Ovary (tissue), 10 donors: ENCODE data around the gene TUBB4B. TPM values are rescaled to one million over a fixed set of nuclear protein-coding genes. Genes with fewer than 3 reads are reported as not detected.

Source experiments
- DNase-seq, 5 donors: peaks; one replicate each; pipeline ENCODE4 v3.0.0-alpha.2; 2019 to 2020
- H3K27ac ChIP-seq, 2 donors: fragments of 200-600 bp; one replicate each; pipeline versions ENCODE4 v1.5.1 to v1.8.0; 2019 to 2022
- H3K27me3 ChIP-seq: fragments of 200-600 bp; one replicate; pipeline ENCODE4 v1.8.0; 2022
- H3K36me3 ChIP-seq: fragments of 200-600 bp; sonication (generic); one replicate; pipeline ENCODE4 v1.5.1; 2019
- H3K4me1 ChIP-seq: one replicate; pipeline ENCODE4 v1.8.1; 2013; ENCODE audit warnings: mild to moderate bottlenecking, moderate library complexity; ENCODE audit not compliant: insufficient read depth
- H3K4me3 ChIP-seq: fragments of 200-600 bp; sonication (generic); one replicate; pipeline ENCODE4 v1.5.1; 2017
- H3K9me3 ChIP-seq, 2 donors: fragments of 200-600 bp in 1 of 2; sonication (generic) in 1 of 2; one replicate each; pipeline versions ENCODE4 v1.5.1 to v1.8.1; 2013 to 2019; ENCODE audit warnings: mild to moderate bottlenecking in 1 of 2, moderate library complexity in 1 of 2
- EP300 ChIP-seq: sonication (generic); formaldehyde crosslinking; IDR thresholded peaks from one replicate; pipeline ENCODE4 v1.6.1; 2017; ENCODE audit warnings: antibody characterized with exemption
- POLR2A ChIP-seq: fragments of 450-650 bp; IDR thresholded peaks from one replicate; pipeline ENCODE4 v1.6.1; 2017; ENCODE audit warnings: antibody characterized with exemption, mild to moderate bottlenecking, moderate library complexity
- WGBS, 3 donors: extraction: QIAGEN DNeasy Blood & Tissue Kit in 1 of 3; methylation state at CpG; one replicate each; pipeline versions ENCODE4 v1.1.5 to v1.1.7; 2013 to 2017; 5-methylcytosine and 5-hydroxymethylcytosine counted together
- intact Hi-C, 4 donors: fragments of 100-400 bp; cut with DNase I; formaldehyde crosslinking; loops; one replicate each; pipeline versions ENCODE4 v1.11.0 to v1.15.1; 2022 to 2023
- long read RNA-seq, 3 donors: library from polyadenylated mRNA in 2 of 3; unstranded in 2 of 3; transcript quantifications; one replicate each; pipeline ENCODE4 v2.0.0 and lab custom pipeline, GENCODE V29; 2021 to 2026
- polyA plus RNA-seq, 2 donors: library from polyadenylated mRNA; stranded (reverse); fragments of 200-250 nt in 1 of 2; fragments of 350-450 nt in 1 of 2; fragmentation: Illumina TruSeq in 1 of 2; extraction: RNeasy Lipid Tissue Mini Kit (QIAGEN cat#74804) in 1 of 2; gene quantifications; one replicate each; pipeline ENCODE4 v1.2.3, GENCODE V29; 2013 to 2014
- total RNA-seq, 7 donors: library from RNA; depleted of rRNA in 2 of 7; stranded (reverse); fragments of >200 nt in 2 of 7; fragmentation: NEBNext Ultra II Directional in 3 of 7; extraction: Animal tissue kit (Norgen Biotek cat#: 25700) in 3 of 7; gene quantifications; one replicate each; pipeline versions ENCODE4 v1.1.0 to v1.2.4, GENCODE V29; 2016 to 2023
- TF ChIP-seq, protein P1 (sequence below), 3 donors: fragments of 450-650 bp in 2 of 3; fragments of 200-600 bp in 1 of 3; IDR thresholded peaks; one replicate each; pipeline versions ENCODE4 v1.5.1 to v1.8.0; 2016 to 2022; ENCODE audit warnings: antibody characterized with exemption in 3 of 3, mild to moderate bottlenecking in 1 of 3
- donor health status: DM: no; HTN: no; CAD: no; lungs with moderate emphysema.
- donor health status: DM: no; HTN: no; CAD: no.
- donor health status: Bipolar disorder and iron deficiency.
- donor health status: DM: yes; HTN: yes; CAD: no.
- donor health status: DM: no; HTN: no; CAD: no.
- donor health status: DM: yes; HTN: yes; CAD: no.

TUBB4B gene
- total RNA-seq (100 to 1,000 TPM in 6 of 7 donors, 10 to 100 TPM in 1; 88.0 to 234 (median 175) TPM), polyA plus RNA-seq (10 to 100 TPM; 62.8 to 88.6 TPM)
- long read RNA-seq, donor 1, transcript TUBB4B-201 (4 exons, 1,637 nt), result major isoform, 608 of 687 reads
- long read RNA-seq, donor 1, partial matches to known transcripts, result 76 of 687 reads
- long read RNA-seq, donor 1, other reads (novel, unspliced or antisense), result 3 of 687 reads
- long read RNA-seq, donor 2, transcript TUBB4B-201 (4 exons, 1,637 nt), result major isoform, 193 of 209 reads
- long read RNA-seq, donor 2, partial matches to known transcripts, result 14 of 209 reads
- long read RNA-seq, donor 2, other reads (novel, unspliced or antisense), result 0 of 209 reads
- long read RNA-seq, donor 3, transcript TUBB4B-201 (4 exons, 1,637 nt), result major isoform, 136 of 269 reads
- long read RNA-seq, donor 3, partial matches to known transcripts, result 5 of 269 reads
- long read RNA-seq, donor 3, other reads (novel, unspliced or antisense), result 127 of 269 reads

DNA sequence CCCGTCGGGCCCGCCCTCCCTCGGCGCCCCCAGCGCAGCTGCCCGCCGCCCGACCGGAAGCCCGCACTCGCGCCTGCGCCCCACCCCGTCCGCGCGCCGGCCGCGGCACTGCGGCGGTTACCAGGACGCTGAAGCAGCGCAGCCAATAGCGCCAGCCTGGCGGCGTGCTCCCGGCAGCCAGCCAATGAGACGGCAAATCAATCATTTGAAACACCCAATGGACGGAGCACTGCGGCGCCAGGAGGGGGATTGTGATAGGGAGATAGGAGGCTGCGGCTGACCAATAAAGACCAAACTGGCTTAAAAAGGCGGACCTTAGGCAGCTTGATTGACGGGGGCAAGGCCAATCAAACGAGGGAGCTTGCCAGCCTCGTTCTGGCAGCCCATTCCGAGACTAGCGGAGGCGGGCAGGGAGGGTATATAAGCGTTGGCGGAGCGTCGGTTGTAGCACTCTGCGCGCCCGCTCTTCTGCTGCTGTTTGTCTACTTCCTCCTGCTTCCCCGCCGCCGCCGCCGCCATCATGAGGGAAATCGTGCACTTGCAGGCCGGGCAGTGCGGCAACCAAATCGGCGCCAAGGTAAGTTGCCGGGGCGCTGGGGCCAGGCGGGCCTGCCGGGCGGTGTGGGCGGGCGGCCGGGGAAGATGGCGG is at the start of gene TUBB4B:
TSS of gene TUBB4B (plus strand) at position 447 of the 649 bp plus-strand sequence. CDS start at position 521, 74 bp downstream.
- H3K4me1 ChIP-seq, result peaks cover 12% of the 10 kb centered on the region
- peak within 1 kb of the TSS; percentile 64 for H3K4me3 ChIP-seq
- 0 to 1% (median 1%) methylated on average over 36 to 67 of the region's 67 CpGs for WGBS, 3 donors

DNA sequence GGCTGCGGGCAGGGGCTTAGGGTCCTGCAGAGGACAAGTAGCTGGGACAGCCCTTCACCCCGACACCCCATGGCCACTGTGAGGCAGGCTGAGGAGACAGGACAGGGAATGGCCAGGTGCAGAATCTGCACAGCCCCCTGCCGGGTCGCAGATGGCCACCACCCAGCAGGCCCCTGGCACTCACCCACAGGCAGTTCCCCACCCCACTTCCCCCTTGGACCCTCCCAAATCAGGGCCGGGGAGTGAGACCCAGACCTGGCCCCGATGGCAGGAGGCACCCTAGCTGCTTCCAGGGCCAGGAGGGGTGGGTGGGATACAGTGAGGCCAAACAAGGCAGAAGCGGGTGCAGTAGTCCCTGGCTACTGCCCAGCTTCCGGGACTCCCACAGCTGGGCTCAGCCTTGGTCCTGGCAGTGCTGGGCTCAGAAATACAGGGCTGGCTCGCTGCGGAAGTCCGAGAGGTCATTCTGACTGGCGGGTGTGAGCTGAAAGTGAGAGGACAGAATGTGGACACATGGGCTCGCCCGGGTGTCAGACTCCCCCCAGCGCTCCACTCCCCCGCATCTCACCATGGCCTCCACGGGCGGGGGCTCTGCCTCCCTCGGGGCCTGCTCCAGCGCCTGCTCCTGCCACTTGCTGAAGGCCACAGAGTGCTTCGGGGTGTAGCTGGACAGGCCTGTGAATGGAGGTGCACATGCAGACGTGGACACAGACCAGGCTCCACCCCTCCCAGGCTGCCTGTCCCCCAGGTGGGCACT is 49.2 kb upstream of the TUBB4B start:
- Histone ChIP-seq H3K36me3 (no peaks in the 10 kb centered on the region), H3K4me3 (no peak overlapping the region), H3K9me3 (no peaks in the 10 kb centered on the region), H3K4me1 (peaks cover 15% of the 10 kb centered on the region), H3K27ac (no peak overlapping the region), H3K27me3 (no peaks in the 10 kb centered on the region)
- WGBS, 3 donors, result 49 to 56% (median 54%) methylated on average over 22 of the region's 22 CpGs
- no peak for DNase-seq
- intact Hi-C loops, result no loop called here
- no peak for TF ChIP-seq POLR2A
- TF ChIP-seq, protein P1, sequence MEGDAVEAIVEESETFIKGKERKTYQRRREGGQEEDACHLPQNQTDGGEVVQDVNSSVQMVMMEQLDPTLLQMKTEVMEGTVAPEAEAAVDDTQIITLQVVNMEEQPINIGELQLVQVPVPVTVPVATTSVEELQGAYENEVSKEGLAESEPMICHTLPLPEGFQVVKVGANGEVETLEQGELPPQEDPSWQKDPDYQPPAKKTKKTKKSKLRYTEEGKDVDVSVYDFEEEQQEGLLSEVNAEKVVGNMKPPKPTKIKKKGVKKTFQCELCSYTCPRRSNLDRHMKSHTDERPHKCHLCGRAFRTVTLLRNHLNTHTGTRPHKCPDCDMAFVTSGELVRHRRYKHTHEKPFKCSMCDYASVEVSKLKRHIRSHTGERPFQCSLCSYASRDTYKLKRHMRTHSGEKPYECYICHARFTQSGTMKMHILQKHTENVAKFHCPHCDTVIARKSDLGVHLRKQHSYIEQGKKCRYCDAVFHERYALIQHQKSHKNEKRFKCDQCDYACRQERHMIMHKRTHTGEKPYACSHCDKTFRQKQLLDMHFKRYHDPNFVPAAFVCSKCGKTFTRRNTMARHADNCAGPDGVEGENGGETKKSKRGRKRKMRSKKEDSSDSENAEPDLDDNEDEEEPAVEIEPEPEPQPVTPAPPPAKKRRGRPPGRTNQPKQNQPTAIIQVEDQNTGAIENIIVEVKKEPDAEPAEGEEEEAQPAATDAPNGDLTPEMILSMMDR (IDR thresholded peaks at IDR 0.05), result no peak
- TF ChIP-seq EP300, result no peak

More for the DNA sequence above, at the start of gene TUBB4B:
- intact Hi-C loops, result no loop called here
- Histone ChIP-seq H3K27ac (peak within 1 kb of the TSS; percentile 63 to 95), H3K36me3 (no peaks in the 10 kb centered on the region), H3K9me3 (no peaks in the 10 kb centered on the region), H3K27me3 (no peaks in the 10 kb centered on the region)
- peak; percentile 99 to 100 (median 100) for DNase-seq
- TF ChIP-seq, protein P1 (IDR thresholded peaks at IDR 0.05), result peak in 1 of 3 donors; percentile 6
- TF ChIP-seq EP300, result no peak
- TF ChIP-seq POLR2A, result peak; percentile 100

DNA sequence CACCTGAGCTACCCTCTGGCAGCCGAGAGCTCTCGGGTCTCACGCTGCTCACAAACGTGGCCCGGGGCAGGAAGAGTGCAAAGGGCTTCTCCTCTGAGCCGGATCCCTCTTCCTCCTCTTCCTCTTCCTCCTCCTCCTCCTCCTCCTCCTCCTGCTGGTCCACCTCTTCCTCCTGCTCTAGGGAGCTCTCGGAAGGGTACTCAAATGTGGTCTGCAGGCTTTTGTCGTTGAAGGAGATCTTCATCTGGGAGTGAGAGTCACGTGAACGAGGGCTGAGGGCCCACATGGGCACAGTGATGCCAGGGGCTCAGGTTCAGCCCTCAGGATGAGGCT is 48.7 kb upstream of the TUBB4B start:
- DNase-seq, result no peak
- no peaks in the 10 kb centered on the region for H3K36me3 ChIP-seq
- no peak overlapping the region for H3K27ac ChIP-seq
- TF ChIP-seq POLR2A (no peak), EP300 (no peak)
- TF ChIP-seq, protein P1 (IDR thresholded peaks at IDR 0.05), result no peak
- peaks cover 11% of the 10 kb centered on the region for H3K4me1 ChIP-seq
- no peaks in the 10 kb centered on the region for H3K27me3 ChIP-seq
- H3K4me3 ChIP-seq, result no peak overlapping the region
- WGBS, 3 donors, result 80 to 86% (median 81%) methylated on average over 10 of the region's 10 CpGs
- no peaks in the 10 kb centered on the region for H3K9me3 ChIP-seq
- intact Hi-C loops, result no loop called here

DNA sequence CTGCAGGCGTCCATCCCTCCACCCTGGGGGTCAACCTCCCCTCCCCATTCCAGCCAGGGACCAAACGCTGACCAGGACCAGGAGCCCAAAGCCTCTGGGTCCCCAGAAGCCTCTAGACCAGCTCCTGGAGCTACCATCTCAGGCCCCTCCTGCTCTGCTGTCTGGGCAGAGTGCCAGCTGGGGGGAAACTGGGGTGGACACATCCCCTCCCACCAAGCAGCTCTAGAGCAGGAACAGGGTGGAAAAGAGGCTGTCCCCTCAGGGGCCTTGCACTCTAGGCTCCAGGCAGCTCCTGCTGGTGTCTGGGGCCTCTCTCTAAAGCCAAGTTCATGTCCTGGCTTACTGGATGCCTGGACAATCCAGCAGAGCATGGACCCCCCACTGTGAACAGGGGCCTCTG is 48.2 kb upstream of the TUBB4B start:
- Histone ChIP-seq H3K9me3 (no peaks in the 10 kb centered on the region), H3K36me3 (no peaks in the 10 kb centered on the region), H3K27me3 (no peaks in the 10 kb centered on the region), H3K4me1 (peaks cover 8% of the 10 kb centered on the region), H3K27ac (no peak overlapping the region), H3K4me3 (no peak overlapping the region)
- intact Hi-C loops, result no loop called here
- no peak for DNase-seq
- WGBS, 3 donors, result 65 to 88% (median 75%) methylated on average over 2 of the region's 2 CpGs
- TF ChIP-seq POLR2A, result no peak
- TF ChIP-seq, protein P1 (IDR thresholded peaks at IDR 0.05), result no peak
- no peak for TF ChIP-seq EP300
